ENCODE measurements around the gene VSTM4.

VSTM4 gene

GRCh38 chr10:49071160-49071761, 44.1 kb downstream of the VSTM4 start:
- no peaks in the 10 kb centered on the region for H3K9me3 Mint-ChIP-seq
- DNase-seq, result no peak
- H3K27ac Mint-ChIP-seq, result no peak overlapping the region
- H3K4me1 Mint-ChIP-seq, result no peaks in the 10 kb centered on the region
- H3K4me3 Mint-ChIP-seq, result no peak overlapping the region
- H3K36me3 Mint-ChIP-seq (ENCODE audit: low read depth), result peaks cover 5% of the 10 kb centered on the region
- peaks cover 7% of the 10 kb centered on the region for H3K27me3 Mint-ChIP-seq (ENCODE audit: low read depth, poor library complexity)
- no peak for TF ChIP-seq CTCF (IDR thresholded peaks at IDR 0.05)

- H3K9me3 Mint-ChIP-seq, result no peaks in the 10 kb centered on the region
- peaks cover 5% of the 10 kb centered on the region for H3K36me3 Mint-ChIP-seq (ENCODE audit: low read depth)
- DNase-seq, result no peak
- H3K27me3 Mint-ChIP-seq (ENCODE audit: low read depth, poor library complexity), result peaks cover 7% of the 10 kb centered on the region
- H3K4me3 Mint-ChIP-seq, result no peak overlapping the region
- no peak for TF ChIP-seq CTCF (IDR thresholded peaks at IDR 0.05)
- H3K27ac Mint-ChIP-seq, result no peak overlapping the region
- H3K4me1 Mint-ChIP-seq, result no peaks in the 10 kb centered on the region
Observed at GRCh38 chr10:49070701-49071100, 44.6 kb downstream of the VSTM4 start.

GRCh38 chr10:49068672-49069217, 46.6 kb downstream of the VSTM4 start:
- Mint-ChIP-seq H3K27me3 (ENCODE audit: low read depth, poor library complexity) (peaks cover 7% of the 10 kb centered on the region), H3K27ac (no peak overlapping the region), H3K4me3 (no peak overlapping the region), H3K4me1 (no peaks in the 10 kb centered on the region), H3K9me3 (peaks cover 3% of the 10 kb centered on the region), H3K36me3 (ENCODE audit: low read depth) (peaks cover 8% of the 10 kb centered on the region)
- TF ChIP-seq CTCF (IDR thresholded peaks at IDR 0.05), result no peak
- no peak for DNase-seq

- H3K27me3 Mint-ChIP-seq (ENCODE audit: low read depth, poor library complexity), result peaks cover 7% of the 10 kb centered on the region
- DNase-seq, result no peak
- no peaks in the 10 kb centered on the region for H3K4me1 Mint-ChIP-seq
- H3K9me3 Mint-ChIP-seq, result peaks cover 9% of the 10 kb centered on the region
- no peak for TF ChIP-seq CTCF (IDR thresholded peaks at IDR 0.05)
- no peak overlapping the region for H3K4me3 Mint-ChIP-seq
- peaks cover 14% of the 10 kb centered on the region for H3K36me3 Mint-ChIP-seq (ENCODE audit: low read depth)
- no peak overlapping the region for H3K27ac Mint-ChIP-seq
Observed at GRCh38 chr10:49068209-49068608, 47.1 kb downstream of the VSTM4 start.

GRCh38 chr10:49066944-49067730, 48.2 kb downstream of the VSTM4 start:
- Mint-ChIP-seq H3K4me3 (no peak overlapping the region), H3K27ac (no peak overlapping the region), H3K36me3 (ENCODE audit: low read depth) (peaks cover 20% of the 10 kb centered on the region), H3K27me3 (ENCODE audit: low read depth, poor library complexity) (peaks cover 7% of the 10 kb centered on the region), H3K4me1 (no peaks in the 10 kb centered on the region), H3K9me3 (peaks cover 19% of the 10 kb centered on the region)
- no peak for DNase-seq
- no peak for TF ChIP-seq CTCF (IDR thresholded peaks at IDR 0.05)

All from nephron progenitor cell (in vitro differentiated cells).